Ascending aorta (tissue), 2 donors: ENCODE results near the gene DYRK2. TPM values are rescaled to one million over a fixed set of nuclear protein-coding genes. Genes with fewer than 3 reads are reported as not detected.

Source experiments
- DNase-seq, 2 donors: peaks; one replicate each; pipeline ENCODE4 v3.0.0-alpha.2; 2019; ENCODE audit warnings: low spot score in 2 of 2
- H3K27ac ChIP-seq, 2 donors: fragments of 200-600 bp; sonication (generic); one replicate each; pipeline ENCODE4 v1.5.1; 2016 to 2017; ENCODE audit warnings: mild to moderate bottlenecking in 1 of 2
- H3K27me3 ChIP-seq: fragments of 200-600 bp; sonication (generic); one replicate; pipeline ENCODE4 v1.5.1; 2017
- H3K36me3 ChIP-seq, 2 donors: fragments of 200-600 bp; sonication (generic); one replicate each; pipeline ENCODE4 v1.5.1; 2016
- H3K4me1 ChIP-seq, 2 donors: fragments of 200-600 bp; sonication (generic); one replicate each; pipeline ENCODE4 v1.5.1; 2016 to 2017; ENCODE audit warnings: mild to moderate bottlenecking in 1 of 2
- H3K4me3 ChIP-seq, 2 donors: fragments of 200-600 bp; sonication (generic); one replicate each; pipeline ENCODE4 v1.5.1; 2016 to 2017; ENCODE audit warnings: mild to moderate bottlenecking in 1 of 2
- H3K9me3 ChIP-seq, 2 donors: fragments of 200-600 bp; sonication (generic); one replicate each; pipeline ENCODE4 v1.5.1; 2016
- CTCF ChIP-seq, 3 experiments: fragments of 200-600 bp in 2 of 3; fragments of 450-650 bp in 1 of 3; sonication (generic) in 2 of 3; IDR thresholded peaks; one replicate each; pipeline ENCODE4 v1.5.1; 2016 to 2019; ENCODE audit warnings: antibody characterized with exemption in 3 of 3, mild to moderate bottlenecking in 1 of 3, moderate library complexity in 1 of 3
- intact Hi-C: fragments of 100-400 bp; cut with DNase I; formaldehyde crosslinking; loops from one replicate; pipeline ENCODE4 v1.15.1; 2023
- total RNA-seq: library from RNA; depleted of rRNA; stranded (reverse); fragments of >200 nt; gene quantifications from one replicate; pipeline ENCODE4 v1.1.0, GENCODE V29; 2016

DYRK2 gene
- total RNA-seq, 1 donor from 2014 or later, result 40.1 TPM

- no peak overlapping the region for H3K4me3 ChIP-seq
Measured at GRCh38 chr12:67625004-67625403, 23.5 kb upstream of the DYRK2 start.

GRCh38 chr12:67626156-67626555 lies 22.4 kb upstream of the DYRK2 start:
- H3K36me3 ChIP-seq, result no peaks in the 10 kb centered on the region
- H3K4me1 ChIP-seq, result peaks cover 3 to 6% of the 10 kb centered on the region in 2 donors
- no peak for DNase-seq
- no peaks in the 10 kb centered on the region for H3K9me3 ChIP-seq
- H3K27me3 ChIP-seq, result no peaks in the 10 kb centered on the region
- no peak overlapping the region for H3K4me3 ChIP-seq
- no peak for TF ChIP-seq CTCF (IDR thresholded peaks at IDR 0.05)
- intact Hi-C loops, result no loop called here
- no peak overlapping the region for H3K27ac ChIP-seq

More at GRCh38 chr12:67625004-67625403, 23.5 kb upstream of the DYRK2 start:
- no peak for DNase-seq
- no peak for TF ChIP-seq CTCF (IDR thresholded peaks at IDR 0.05)
- no peak overlapping the region for H3K27ac ChIP-seq
- intact Hi-C loops, result no loop called here
- no peaks in the 10 kb centered on the region for H3K27me3 ChIP-seq
- H3K4me1 ChIP-seq, result no peaks in the 10 kb centered on the region
- H3K9me3 ChIP-seq, result no peaks in the 10 kb centered on the region
- no peaks in the 10 kb centered on the region for H3K36me3 ChIP-seq

DNA sequence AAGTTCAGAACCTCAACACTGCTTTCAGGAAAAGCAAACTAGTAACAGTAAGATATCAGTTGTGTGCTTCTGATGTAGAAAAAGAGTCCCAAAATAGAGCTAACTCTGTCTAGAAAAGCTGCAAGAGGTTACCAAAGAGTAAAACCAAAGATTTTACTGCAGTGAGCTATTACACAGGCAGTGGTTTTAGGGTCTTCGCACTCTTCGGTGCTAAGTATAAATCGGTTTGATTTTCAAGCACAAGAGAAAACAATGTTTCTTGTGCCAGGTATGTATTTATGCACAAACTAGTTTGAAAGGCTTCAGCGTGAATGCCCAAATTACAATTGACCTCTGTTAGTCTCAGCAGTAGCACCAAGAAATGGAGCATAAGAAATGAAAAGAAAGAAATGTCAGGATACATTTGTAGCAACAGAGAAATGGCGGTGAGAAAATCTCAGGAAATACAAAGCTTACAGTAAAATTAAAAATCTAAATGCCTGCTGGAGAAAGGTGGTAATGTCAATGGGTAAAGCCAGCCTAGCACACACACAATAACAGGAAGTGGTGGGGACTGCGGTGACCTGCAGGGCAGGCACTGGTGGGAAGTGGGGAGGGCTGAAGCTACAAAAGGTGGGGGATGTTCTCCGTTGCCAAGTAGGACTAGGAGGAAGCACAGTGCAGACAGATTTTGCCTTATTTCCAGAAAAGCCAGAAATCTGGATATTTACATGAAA lies 18.0 kb upstream of the DYRK2 start:
- TF ChIP-seq CTCF (IDR thresholded peaks at IDR 0.05), result no peak
- no peak for DNase-seq
- peaks cover 3 to 7% of the 10 kb centered on the region in 2 donors for H3K4me1 ChIP-seq
- H3K27ac ChIP-seq, result no peak overlapping the region
- H3K36me3 ChIP-seq, result no peaks in the 10 kb centered on the region
- no peaks in the 10 kb centered on the region for H3K27me3 ChIP-seq
- H3K4me3 ChIP-seq, result no peak overlapping the region
- H3K9me3 ChIP-seq, result no peaks in the 10 kb centered on the region
- intact Hi-C loops, result no loop called here

- TF ChIP-seq CTCF (IDR thresholded peaks at IDR 0.05), result no peak
- H3K27ac ChIP-seq, result no peak overlapping the region
- H3K4me1 ChIP-seq, result peaks cover 3 to 7% of the 10 kb centered on the region in 2 donors
- no peak overlapping the region for H3K4me3 ChIP-seq
- no peaks in the 10 kb centered on the region for H3K36me3 ChIP-seq
- no peaks in the 10 kb centered on the region for H3K27me3 ChIP-seq
- no peak for DNase-seq
- intact Hi-C loops, result no loop called here
- H3K9me3 ChIP-seq, result no peaks in the 10 kb centered on the region
Measured at GRCh38 chr12:67632005-67632404, 16.5 kb upstream of the DYRK2 start.

DNA sequence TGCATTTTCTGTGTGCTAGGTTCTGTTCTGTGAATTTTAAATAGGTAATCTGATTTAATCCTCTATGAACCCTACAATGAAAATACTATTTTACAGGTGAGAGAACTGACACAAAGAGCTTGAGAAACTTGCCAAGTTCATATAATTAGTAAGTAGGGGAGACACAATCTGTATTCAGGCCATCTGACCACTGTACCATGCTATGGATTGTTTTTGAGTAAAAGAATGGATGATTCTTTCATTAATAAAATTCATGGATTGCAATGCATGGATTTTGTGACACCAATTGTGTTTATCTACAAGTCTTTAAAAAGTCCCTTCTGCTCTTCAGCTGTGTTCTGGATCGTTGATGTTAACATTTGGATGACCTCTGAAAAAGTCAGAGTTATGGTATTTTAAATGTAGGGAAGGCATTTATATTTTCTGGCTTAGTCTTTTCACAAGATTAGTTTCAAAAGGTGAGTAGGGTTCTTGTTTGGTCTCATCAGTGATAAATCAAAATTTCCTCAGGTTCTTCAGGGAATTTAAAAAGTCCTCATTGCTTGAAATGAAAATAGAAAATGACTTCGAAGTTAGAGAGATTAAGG lies 15.4 kb upstream of the DYRK2 start:
- intact Hi-C loops, result no loop called here
- Histone ChIP-seq H3K9me3 (no peaks in the 10 kb centered on the region), H3K4me3 (no peak overlapping the region), H3K27me3 (no peaks in the 10 kb centered on the region), H3K36me3 (no peaks in the 10 kb centered on the region), H3K4me1 (peaks cover 3 to 7% of the 10 kb centered on the region in 2 donors), H3K27ac (no peak overlapping the region)
- no peak for TF ChIP-seq CTCF (IDR thresholded peaks at IDR 0.05)
- DNase-seq, result no peak
